AG04449 (cell line): ENCODE results near the gene TRIP11.

Source experiments
- CTCF ChIA-PET: fragments of 350-600 bp; formaldehyde crosslinking; extraction: SDS; loops from one replicate; lab custom pipeline; 2021; ENCODE audit warnings: antibody characterized with exemption; lab: Yijun Ruan, JAX
- POLR2A ChIA-PET: fragments of 400-600, 350-600 bp; formaldehyde crosslinking; extraction: SDS; loops from one replicate; lab custom pipeline; 2020; ENCODE audit warnings: antibody characterized with exemption, inconsistent platforms; lab: Yijun Ruan, JAX
- DNase-seq: peaks from one replicate; pipeline ENCODE4 v3.0.0-alpha.2; 2010; ENCODE audit warnings: low read depth, low spot score
- H3K4me3 ChIP-seq: 2 replicates; pipeline ENCODE4 v1.5.1; 2011; ENCODE audit warnings: low read depth, mild to moderate bottlenecking, control low read depth, low read length
- CTCF ChIP-seq: IDR thresholded peaks from one replicate; pipeline ENCODE4 v1.5.1; 2011; ENCODE audit warnings: mild to moderate bottlenecking, moderate library complexity, low read length, control low read depth, inconsistent platforms; ENCODE audit not compliant: insufficient read depth; ENCODE audit errors: missing control alignments

TRIP11 gene

GRCh38 chr14:91925001-91925726 is 114.7 kb downstream of the TRIP11 start:
- TF ChIP-seq CTCF: no peak
- no peak overlapping the region for H3K4me3 ChIP-seq
- ChIA-PET POLR2A (interaction anchor here (0.7 kb wide), 1 partner anchor 128 kb away, joined by 4 read pairs; no protein-coding TSS in a partner anchor), CTCF (interaction anchor here (0.6 to 1.1 kb wide), 3 partner anchors 11 to 14 kb away, joined by 3 to 4 read pairs (median 3); no protein-coding TSS in a partner anchor)
- no peak for DNase-seq

GRCh38 chr14:91920526-91920925 is 119.3 kb downstream of the TRIP11 start:
- no peak overlapping the region for H3K4me3 ChIP-seq
- ChIA-PET CTCF (no interaction called here), POLR2A (no interaction called here)
- TF ChIP-seq CTCF: no peak
- no peak for DNase-seq

GRCh38 chr14:91919814-91920213 is 120.0 kb downstream of the TRIP11 start:
- no peak for TF ChIP-seq CTCF
- H3K4me3 ChIP-seq: no peak overlapping the region
- POLR2A ChIA-PET: no interaction called here
- CTCF ChIA-PET: no interaction called here
- DNase-seq: peak; percentile 16

GRCh38 chr14:91918186-91918883 is 121.5 kb downstream of the TRIP11 start:
- no peak for TF ChIP-seq CTCF
- no peak for DNase-seq
- ChIA-PET CTCF (no interaction called here), POLR2A (no interaction called here)
- H3K4me3 ChIP-seq: no peak overlapping the region
